Non-pigmented ciliary epithelial cell (primary cell): ENCODE results near the gene PXK.

Experiments used
- DNase-seq: peaks from one replicate; pipeline ENCODE4 v3.0.0-alpha.2; 2010; ENCODE audit warnings: low read depth

PXK gene

DNA sequence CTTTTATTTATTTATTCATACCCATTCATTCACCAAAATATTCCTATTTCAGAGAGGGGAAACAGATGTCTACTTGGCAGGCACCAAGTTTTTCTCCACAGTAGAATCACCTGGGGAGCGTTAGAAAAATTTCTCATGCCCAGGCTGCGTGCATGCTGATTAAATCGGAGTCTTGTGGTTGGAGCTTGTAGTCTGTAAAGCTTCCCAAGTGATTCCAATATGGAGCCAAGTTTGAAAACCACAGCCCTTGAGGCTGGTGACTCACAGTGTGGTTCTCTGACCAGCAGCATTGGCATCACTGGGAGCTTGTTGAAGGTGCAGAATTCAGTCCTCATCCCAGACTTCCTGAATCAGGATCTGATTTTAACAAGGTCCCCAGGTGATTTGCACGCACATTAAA is 51.2 kb downstream of the PXK start:
- DNase-seq, result peak; percentile 98

DNA sequence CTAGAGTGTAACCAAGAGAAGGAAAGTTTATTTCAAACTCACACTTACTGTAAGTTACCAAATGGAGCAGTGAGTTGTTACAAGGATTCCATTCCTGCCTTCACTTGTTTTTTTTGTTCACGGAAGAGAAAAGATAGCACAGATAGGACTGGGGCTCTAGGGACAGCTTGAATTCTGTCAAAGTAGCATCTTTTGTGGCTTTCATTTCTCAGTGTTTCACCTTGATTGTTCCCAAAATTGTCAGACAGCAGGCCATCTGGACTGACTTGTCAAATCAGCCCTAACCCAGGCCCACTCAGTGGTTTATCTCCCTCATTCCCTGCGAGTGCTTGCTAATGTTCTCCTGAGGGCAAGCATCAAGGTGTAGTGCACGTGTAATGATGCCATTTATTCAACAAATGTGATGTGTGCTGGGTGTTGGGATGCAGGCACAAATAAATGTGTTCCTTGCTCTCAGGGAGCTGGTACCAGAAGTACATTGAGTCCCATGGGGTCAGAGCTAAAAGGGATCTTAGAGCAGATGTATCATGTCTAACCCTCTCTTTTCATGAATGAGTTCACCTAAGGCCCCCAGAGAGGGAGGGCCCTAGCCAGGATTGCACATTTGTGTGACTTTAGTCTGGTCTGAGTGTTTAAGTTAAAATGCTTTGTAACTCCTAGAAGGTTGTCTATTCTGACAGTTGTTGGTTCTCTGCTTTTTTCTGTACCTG is 51.8 kb downstream of the PXK start:
- DNase-seq, result no peak

DNA sequence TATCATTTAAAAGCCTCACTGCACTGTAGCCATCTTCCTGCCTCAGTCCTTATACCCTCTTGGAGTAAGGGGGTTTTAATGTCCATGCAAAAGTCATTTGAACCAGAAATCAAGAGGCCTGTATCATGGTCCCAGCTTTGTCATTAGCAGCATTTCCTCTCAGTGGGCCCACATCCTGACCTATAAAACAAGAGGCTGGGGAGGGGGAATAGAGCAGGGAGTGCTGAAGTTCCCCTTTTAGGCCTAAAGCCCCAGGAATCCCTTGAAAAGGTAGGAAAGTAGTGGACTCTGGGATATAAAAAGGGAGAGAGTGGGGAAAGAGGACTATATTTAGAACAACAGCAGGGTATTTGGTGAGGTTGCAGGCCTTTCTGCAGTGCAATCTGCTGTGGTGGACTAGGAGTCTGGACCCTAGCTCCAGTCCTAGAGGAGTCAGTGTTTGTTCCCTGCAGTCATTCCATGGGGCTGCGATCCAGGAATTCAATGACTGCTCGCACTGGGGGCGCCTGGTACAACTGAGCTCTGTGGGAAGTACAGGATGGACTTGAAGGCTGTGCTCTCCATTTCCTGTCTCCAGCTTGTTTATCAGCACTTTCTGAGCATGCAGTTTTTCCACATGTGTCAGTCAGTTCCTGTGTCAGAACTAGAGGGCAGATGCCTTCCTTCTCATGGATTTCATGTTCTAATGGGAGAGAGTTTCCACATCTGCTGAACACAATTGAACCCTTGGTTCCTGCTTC is 54.1 kb downstream of the PXK start:
- peak; percentile 70 for DNase-seq

GRCh38 chr3:58387650-58388546 is 55.2 kb downstream of the PXK start:
- DNase-seq, result no peak

DNA sequence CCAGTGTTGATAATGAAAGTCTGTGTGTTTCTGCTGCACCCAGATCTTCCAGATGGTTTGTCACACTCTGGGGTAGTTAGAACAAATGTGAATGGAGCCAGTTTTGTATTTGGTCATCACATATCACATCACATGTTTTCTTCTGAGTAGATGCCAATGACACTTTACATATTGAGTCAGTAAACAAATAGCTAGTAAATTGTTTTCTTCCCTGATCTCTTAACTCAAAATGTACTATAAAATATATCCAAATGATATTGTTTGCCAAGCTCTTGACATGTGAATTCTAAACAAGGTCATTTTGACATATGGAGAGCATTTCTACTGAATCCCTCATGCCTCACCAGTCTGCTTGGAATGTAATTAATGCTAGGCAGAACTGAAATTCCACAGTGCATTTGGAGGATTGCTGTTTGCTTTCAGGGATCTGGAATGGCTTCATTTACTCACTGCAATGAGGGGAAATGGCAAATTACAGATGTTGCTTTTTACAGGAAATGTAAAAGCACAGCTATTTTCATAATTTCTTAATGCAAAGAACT is 55.9 kb downstream of the PXK start:
- no peak for DNase-seq

DNA sequence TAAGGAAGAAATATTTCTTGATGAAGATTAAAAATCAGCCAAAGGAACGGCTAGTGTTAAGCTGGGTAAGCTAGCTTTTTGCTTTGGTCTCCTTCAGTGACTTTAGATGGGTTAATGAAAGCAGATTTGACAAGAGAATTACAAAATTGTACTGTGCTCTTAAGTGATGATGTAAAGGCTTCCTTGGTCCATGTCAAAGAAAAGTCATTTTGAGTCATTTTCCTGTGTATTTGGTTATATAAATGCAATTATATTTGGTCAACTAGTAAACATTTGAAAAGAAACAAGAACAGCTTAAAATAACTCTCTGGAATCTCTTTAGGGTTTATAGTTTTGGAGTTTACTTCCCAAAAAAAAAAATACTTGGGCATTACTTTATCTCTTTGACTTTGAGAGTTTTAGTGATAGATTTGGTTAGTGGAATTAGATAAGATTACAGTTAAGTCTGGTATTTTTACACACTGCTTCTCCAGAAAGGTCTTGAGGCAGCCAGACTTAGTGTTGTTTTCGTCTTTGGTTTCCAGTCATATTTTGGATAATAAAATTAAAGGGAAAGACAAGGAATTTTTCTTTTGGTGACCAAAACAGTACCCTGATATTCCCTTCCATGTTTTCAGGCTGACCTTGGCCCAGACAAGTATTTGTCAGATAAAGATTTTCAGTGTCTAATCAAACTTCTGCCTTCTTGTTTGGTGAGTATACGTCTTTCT is 58.6 kb downstream of the PXK start:
- no peak for DNase-seq

GRCh38 chr3:58392181-58392580 is 59.5 kb downstream of the PXK start:
- DNase-seq, result no peak

DNA sequence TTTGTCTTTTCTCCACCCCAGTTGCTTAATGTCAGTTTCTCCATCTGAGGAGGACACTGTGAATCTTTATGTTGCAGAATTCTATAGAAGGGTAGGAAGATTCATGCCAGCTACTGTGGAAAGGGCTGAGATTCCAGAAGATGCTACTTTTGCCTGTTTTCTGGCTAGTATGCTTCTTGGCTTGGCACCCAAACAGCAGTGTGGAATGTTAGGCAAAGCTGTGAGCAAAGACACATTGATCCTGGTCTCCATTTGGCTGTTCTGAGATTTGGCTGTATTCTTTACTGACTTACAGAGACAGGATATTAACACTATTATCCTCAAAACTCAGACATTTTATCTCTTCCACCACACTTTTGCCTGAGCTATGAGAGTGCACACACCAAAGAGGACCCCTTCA is 61.6 kb downstream of the PXK start:
- no peak for DNase-seq

- DNase-seq, result no peak
Measured at GRCh38 chr3:58398669-58399333, 66.1 kb downstream of the PXK start.

DNA sequence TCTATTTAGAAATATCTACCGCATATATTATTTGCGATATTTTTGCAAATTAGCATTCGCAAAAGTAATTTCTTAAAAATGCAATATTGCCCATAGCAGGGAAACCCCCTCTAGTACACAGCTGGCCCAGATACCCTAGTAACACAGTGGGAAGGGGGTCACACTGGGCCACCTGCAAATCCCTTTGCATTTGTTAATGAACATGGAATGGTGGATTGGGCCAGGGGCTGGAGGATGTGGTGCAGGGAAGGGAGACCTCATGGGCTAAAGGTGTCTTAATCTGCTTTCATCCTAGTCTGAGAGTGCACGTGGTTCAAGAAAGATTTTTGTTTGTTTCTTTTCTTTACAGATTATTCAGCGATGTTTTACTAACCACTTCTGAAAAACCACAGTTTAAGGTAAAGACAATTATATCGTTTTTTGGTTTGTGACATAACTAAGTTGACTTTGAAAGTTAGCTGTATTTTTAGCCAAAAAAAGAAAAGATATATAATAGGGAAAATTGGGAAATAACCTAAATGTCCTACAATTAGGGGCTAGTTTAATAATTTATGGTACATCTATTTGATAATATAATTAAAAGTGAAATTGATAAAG is 70.9 kb downstream of the PXK start:
- DNase-seq, result no peak

GRCh38 chr3:58404396-58404795 is 71.7 kb downstream of the PXK start:
- DNase-seq, result peak; percentile 71

GRCh38 chr3:58408906-58409305 is 76.2 kb downstream of the PXK start:
- DNase-seq, result no peak

DNA sequence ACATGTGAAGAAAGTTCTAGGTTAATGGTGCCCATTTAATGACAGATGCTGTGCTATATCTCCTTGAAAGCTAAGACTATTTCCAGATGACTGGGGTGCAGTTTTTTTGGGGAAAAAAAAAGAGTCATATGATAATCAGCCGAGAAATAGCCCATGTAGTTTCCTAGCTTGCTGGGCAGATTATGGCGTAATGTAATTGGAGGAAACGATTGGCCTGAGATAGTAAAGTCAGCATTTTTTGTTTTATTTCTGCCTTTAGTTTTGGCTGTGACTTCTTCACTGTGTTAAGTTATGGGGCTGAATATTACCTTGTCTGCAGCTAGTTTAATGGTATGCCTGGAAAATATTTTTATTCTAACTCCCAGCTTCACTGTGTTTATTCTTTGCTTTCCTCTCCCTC is 77.0 kb downstream of the PXK start:
- DNase-seq, result no peak

DNA sequence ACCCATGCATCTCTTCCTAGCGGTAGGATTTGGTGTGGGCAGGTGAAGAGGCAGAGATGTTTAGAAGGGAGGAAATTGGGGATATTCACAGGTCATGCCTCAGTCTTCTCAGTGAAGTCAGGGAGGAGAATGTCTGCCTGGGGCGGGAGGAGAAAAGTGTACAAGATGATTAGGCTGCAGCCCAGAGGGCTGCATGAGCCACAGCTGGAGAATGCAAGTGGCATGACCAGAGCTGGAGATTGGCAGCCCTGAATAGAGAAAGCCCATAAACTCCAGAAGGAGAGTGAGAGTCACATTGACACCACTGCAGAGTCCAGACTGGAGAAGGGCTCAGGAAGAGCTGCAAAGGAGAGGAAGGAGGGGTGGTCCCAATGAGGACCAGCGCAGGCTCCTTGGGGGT is 78.3 kb downstream of the PXK start:
- no peak for DNase-seq

DNA sequence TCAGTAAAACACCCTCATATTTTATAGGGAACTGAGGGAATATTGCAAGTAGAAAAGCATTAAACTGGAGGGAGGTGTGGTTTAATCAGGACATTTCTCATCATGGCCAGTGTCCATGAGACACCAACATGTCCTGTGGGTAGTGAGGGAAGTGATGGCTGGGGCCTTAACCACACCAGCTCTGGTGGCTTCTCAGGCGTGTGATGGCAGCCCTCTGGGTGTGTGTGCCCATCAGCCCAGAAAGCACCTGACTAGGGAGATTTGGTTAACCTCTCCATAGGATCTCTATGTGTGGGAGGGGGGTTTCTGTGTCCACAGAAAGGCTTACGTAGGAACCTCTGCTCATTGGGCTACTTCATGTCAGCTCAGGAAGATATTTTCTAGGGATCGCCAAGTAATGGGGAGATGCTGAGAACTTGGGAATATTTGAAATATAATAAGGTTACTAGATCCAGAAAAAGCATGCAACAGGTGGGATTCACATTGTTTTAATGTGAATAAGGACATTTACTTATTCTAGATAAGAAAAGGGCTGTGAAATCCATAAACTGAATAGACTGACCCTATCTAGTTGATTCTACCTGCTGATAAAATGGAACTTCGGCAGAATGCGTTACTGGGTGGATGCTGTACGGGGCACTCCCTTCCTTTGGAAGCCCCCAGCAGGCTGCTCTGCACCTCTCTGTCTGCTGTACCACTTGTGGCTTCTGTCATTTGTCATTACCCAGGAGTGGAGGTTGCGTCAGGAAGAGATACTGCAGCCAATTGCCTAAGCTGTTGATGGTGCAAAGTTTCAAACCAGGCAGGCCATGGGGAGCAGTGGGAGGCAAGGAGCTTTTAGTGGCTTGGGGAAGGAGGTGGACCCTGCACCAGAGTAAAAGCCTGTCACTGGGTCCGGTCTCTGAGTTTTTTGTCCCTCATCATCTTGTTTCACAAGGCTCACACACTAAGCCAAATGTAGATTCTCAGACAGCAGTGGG is 79.4 kb downstream of the PXK start:
- DNase-seq, result no peak

DNA sequence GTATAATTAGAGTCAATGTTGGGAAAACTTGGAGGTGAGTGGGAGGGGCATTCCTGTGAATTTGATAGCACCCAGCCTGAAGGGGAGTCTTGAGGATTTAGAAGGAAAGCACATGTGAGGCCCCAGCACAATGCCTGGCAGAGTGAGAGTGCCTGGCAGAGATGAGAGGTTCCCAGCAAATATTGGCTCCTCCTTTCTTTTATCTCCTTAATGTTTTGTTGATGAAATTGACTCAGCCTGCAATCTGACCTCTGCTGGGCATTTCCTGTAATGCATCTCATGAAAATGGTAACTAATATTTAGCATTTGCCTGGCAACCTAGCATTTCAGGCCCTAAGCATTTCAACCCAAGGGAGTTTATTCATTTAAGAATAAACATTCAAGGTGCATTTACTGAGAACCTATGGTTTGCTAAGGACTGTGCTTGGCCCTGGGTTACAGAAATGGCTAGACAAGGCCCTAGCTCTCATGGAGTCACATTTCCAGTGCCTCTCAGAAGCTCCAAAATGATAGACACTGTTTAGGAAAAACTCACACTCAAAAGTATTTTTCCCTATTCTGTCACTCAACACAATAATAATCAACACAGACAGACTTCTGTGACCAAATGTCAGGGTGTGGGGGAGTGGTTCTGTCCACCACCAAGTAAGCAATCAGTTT is 82.0 kb downstream of the PXK start:
- no peak for DNase-seq

DNA sequence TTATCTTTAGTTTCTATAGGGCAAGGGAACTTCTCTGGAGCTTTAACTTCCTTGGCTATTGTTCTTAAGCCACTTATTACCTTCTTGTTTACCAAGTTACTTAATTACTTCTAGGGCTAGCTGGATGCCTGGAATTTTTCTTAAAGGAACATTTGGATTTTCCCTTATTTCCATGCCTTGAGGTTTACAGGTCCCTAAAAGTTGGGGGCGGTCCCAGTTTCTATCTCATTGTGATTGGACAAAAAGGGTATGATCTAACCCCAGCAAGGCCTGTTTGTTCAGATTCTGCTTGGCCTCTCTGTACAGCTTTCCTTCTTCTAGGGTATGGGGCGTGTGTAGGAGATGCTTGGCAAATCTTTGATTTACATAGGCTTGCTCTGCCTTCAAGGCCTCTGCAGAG is 83.5 kb downstream of the PXK start:
- no peak for DNase-seq

GRCh38 chr3:58417075-58417474 is 84.4 kb downstream of the PXK start:
- DNase-seq, result no peak

GRCh38 chr3:58418227-58418626 is 85.5 kb downstream of the PXK start:
- DNase-seq, result no peak
